ENCODE measurements around the gene ATP8B1. TPM values are rescaled to one million over a fixed set of nuclear protein-coding genes. Genes with fewer than 3 reads are reported as not detected.

The ATP8B1 gene
- total RNA-seq, 1 donor = 46.7 TPM

GRCh38 chr18:57797209-57797651 lies 5.9 kb downstream of the ATP8B1 start:
- TF ChIP-seq CTCF (IDR thresholded peaks at IDR 0.05; ENCODE audit: extremely low read depth, low read depth, low read length) = no peak
- Histone ChIP-seq H3K27ac (ENCODE audit: low read depth, low read length) (no peak overlapping the region), H3K4me2 (ENCODE audit: insufficient read depth, low read length) (no peak overlapping the region), H2AFZ (ENCODE audit: low read length) (no peak overlapping the region), H3K9me3 (ENCODE audit: low read depth, low read length) (no peaks in the 10 kb centered on the region), H3K4me3 (ENCODE audit: insufficient read depth, low read length) (no peak overlapping the region), H3K4me1 (ENCODE audit: insufficient read depth, low read length) (peaks cover 51% of the 10 kb centered on the region), H3K36me3 (ENCODE audit: insufficient read depth, low read length) (peaks cover 17% of the 10 kb centered on the region), H4K20me1 (ENCODE audit: insufficient read depth, low read length) (peaks cover 68% of the 10 kb centered on the region), H3K27me3 (ENCODE audit: insufficient read depth, low read length) (no peaks in the 10 kb centered on the region), H3K79me2 (ENCODE audit: insufficient read depth, low read length) (peaks cover 100% of the 10 kb centered on the region)
- peak; percentile 77 for DNase-seq (ENCODE audit: insufficient read length, low spot score, missing footprints)

- Histone ChIP-seq H4K20me1 (ENCODE audit: insufficient read depth, low read length) (peaks cover 52% of the 10 kb centered on the region), H3K79me2 (ENCODE audit: insufficient read depth, low read length) (peaks cover 100% of the 10 kb centered on the region), H3K27me3 (ENCODE audit: insufficient read depth, low read length) (no peaks in the 10 kb centered on the region)
These were observed 8.0 kb downstream of the ATP8B1 start for GRCh38 chr18:57794951-57795728.

GRCh38 chr18:57793302-57793986 lies 9.7 kb downstream of the ATP8B1 start:
- peaks cover 45% of the 10 kb centered on the region for H4K20me1 ChIP-seq (ENCODE audit: insufficient read depth, low read length)
- H3K4me3 ChIP-seq (ENCODE audit: insufficient read depth, low read length) = peak overlapping the region; percentile 32
- H3K27ac ChIP-seq (ENCODE audit: low read depth, low read length) = peak overlapping the region; percentile 44

More at GRCh38 chr18:57794951-57795728, 8.0 kb downstream of the ATP8B1 start:
- Histone ChIP-seq H3K27ac (ENCODE audit: low read depth, low read length) (no peak overlapping the region), H3K9me3 (ENCODE audit: low read depth, low read length) (no peaks in the 10 kb centered on the region), H3K36me3 (ENCODE audit: insufficient read depth, low read length) (peaks cover 14% of the 10 kb centered on the region), H3K4me2 (ENCODE audit: insufficient read depth, low read length) (no peak overlapping the region), H3K4me3 (ENCODE audit: insufficient read depth, low read length) (no peak overlapping the region), H3K4me1 (ENCODE audit: insufficient read depth, low read length) (peaks cover 46% of the 10 kb centered on the region), H2AFZ (ENCODE audit: low read length) (no peak overlapping the region)
- TF ChIP-seq CTCF (IDR thresholded peaks at IDR 0.05; ENCODE audit: extremely low read depth, low read depth, low read length) = no peak
- no peak for DNase-seq (ENCODE audit: insufficient read length, low spot score, missing footprints)

More at GRCh38 chr18:57793302-57793986, 9.7 kb downstream of the ATP8B1 start:
- Histone ChIP-seq H3K4me1 (ENCODE audit: insufficient read depth, low read length) (peaks cover 55% of the 10 kb centered on the region), H3K36me3 (ENCODE audit: insufficient read depth, low read length) (peaks cover 9% of the 10 kb centered on the region), H3K4me2 (ENCODE audit: insufficient read depth, low read length) (peak overlapping the region; percentile 74), H3K27me3 (ENCODE audit: insufficient read depth, low read length) (no peaks in the 10 kb centered on the region), H3K79me2 (ENCODE audit: insufficient read depth, low read length) (peaks cover 91% of the 10 kb centered on the region), H3K9me3 (ENCODE audit: low read depth, low read length) (no peaks in the 10 kb centered on the region), H2AFZ (ENCODE audit: low read length) (no peak overlapping the region)
- no peak for DNase-seq (ENCODE audit: insufficient read length, low spot score, missing footprints)
- no peak for TF ChIP-seq CTCF (IDR thresholded peaks at IDR 0.05; ENCODE audit: extremely low read depth, low read depth, low read length)
